Measurements from ENCODE around the gene FAM227B.

DNA sequence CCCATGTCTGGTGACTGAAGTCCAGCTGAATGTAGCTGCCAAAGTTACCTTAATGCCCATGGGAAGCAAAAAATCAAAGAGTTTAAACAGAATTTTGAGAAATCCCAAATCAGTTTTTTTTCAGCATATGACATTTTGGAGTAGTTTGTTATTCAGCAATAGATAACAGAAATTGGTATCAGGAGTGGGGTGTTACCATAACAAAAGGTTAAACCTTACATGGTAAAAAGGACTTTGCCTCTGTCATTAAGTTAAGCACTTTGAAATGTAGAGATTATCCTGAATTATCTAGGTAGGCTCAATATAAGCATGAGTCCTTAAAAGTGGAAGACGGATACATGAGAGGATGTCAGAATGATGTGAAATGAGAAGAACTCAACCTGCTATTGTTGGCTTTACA, 32.3 kb upstream of the FAM227B start:
- TF ChIP-seq EZH2 (IDR thresholded peaks at IDR 0.05; ENCODE audit: borderline replicate concordance, low read length): no peak
- TF ChIP-seq, protein P1, sequence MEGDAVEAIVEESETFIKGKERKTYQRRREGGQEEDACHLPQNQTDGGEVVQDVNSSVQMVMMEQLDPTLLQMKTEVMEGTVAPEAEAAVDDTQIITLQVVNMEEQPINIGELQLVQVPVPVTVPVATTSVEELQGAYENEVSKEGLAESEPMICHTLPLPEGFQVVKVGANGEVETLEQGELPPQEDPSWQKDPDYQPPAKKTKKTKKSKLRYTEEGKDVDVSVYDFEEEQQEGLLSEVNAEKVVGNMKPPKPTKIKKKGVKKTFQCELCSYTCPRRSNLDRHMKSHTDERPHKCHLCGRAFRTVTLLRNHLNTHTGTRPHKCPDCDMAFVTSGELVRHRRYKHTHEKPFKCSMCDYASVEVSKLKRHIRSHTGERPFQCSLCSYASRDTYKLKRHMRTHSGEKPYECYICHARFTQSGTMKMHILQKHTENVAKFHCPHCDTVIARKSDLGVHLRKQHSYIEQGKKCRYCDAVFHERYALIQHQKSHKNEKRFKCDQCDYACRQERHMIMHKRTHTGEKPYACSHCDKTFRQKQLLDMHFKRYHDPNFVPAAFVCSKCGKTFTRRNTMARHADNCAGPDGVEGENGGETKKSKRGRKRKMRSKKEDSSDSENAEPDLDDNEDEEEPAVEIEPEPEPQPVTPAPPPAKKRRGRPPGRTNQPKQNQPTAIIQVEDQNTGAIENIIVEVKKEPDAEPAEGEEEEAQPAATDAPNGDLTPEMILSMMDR (conservative IDR thresholded peaks at IDR 0.05 in 1 of 2, IDR thresholded peaks at IDR 0.05 in 1 of 2; ENCODE audit: extremely low read depth in 1 of 2, insufficient read depth in 1 of 2, low read depth in 1 of 2, low read length in 2 of 2): no peak

All from mammary epithelial cell (primary cell).